COLO829 (cell line): ENCODE data around the gene MNDA.

ENCODE experiments used
- DNase-seq: peaks from one replicate; pipeline ENCODE4 v3.0.0; 2012; ENCODE audit warnings: low spot score

The MNDA gene

DNA sequence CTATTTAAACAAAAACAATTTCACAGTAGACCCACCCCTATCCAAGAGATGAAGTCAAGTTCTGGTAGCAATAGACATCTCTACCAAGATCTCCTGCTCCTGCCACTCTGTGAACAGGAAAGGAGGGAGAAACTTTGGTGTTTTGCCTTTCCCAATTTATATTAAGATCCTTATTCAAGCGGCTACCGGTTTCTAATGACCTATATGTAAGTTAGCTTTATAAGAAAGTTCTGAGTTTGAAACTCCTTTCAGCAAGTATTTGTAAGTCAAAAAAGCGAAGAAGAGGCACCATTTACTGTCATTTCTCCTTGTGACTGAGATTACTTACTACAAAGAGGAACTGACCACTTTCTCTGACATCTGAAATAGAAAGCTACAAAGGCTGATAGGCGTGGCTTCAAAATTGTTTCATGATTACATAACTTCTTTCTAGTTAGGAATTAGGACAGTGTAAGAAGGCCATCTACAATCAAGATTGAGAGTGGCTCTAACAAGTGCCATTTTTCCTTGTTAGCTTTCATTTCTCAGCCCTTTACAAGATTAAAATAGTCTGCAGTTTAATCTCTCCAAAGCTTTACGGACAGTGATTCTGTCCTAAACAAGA is at the start of gene MNDA:
Gene MNDA (plus strand): TSS at position 448 of the 604 bp plus-strand sequence. CDS start 10,803 bp downstream, outside the sequence.
- DNase-seq, result no peak

DNA sequence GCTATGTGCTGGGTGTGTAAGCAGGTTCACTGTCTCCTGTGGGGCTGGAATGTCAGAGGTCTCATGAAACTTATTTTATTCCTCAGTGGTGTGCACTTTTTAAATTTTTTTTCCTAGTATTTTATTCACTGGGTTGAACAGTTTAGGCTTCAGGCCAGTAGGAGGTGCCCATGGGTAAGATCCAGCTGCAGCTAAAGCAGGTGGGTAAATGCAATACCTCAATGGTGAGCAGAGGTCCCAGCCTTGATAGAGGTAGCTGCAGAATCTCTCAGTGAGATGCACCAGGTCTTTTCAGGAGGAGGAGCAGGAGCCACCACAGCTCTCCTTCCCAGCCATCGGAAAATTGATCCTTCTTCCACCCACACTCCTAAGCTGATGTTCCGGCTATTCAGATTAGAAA is 37.5 kb upstream of the MNDA start:
- no peak for DNase-seq

DNA sequence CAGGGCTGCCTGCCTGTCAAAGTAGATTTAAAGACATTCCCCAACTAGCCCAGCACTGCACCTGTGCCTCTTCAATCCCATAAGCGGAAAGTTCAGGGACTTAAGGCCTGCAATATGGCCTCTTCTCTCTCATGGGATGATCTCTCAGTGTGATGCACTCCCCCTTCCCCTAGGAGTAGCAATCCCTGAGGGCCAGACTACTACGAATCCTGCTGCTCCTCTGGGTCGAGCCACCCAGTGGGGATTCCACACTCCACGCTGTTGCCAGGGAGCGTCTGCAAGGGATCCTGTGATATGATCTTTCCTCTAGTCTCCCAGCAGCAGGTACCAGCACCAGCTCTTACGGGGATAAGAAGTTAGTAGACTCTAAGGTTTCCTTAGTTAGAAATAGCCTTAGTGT is 36.9 kb upstream of the MNDA start:
- no peak for DNase-seq

DNA sequence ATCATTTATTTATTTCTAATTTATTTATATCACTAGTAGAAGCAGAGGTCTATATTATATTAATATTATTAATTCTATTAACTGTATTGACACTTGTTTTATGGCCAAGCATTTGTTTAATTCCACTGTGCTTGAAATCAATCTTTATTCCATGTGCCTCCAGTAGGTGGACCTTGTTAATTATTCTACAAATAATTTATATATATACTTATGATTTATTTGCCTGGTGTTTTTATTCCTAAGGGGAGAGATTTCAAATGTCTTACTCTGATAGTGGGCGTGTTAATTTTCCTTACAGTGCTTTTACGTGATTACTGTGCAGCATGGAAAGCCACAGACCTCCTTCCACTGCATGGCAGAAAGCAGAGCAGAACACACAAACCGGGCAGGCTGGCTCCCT is 32.6 kb upstream of the MNDA start:
- no peak for DNase-seq

DNA sequence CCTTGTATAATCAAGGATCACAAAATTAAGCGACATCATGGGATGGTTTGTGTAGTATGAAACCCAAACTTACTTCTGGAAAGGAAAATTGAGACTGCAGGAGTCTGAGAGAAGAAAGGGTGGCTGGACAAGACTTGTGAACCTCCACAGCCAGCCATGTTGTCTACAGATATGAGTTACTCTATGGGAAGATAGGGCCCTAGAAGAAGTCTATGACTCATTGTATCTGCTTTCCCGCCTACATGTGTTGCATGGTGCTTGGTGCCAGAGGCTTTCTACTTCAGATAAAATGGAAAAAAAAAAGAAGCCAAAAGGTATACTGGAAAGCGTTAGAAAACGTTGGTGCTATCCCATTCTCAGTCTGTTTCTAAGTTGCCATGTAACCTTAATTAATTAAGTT is 31.5 kb upstream of the MNDA start:
- no peak for DNase-seq

DNA sequence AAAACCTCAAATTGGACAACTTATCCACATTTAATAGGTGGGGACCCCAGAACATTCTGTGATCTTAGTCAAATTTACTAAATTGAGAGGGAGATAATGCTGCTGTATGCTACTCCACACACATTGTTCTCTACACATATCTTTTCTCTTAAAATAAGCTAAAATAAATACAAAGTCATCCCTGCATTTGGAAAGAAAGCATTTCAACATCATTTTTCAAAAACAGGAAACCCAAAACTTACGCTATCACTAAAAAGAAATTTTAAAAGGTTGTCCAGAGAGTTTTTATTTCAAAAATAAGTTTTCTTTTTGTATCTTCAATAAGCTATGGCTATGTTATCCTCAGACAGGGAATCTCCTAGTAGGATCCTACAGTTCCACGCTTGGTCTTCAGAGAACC is 30.6 kb upstream of the MNDA start:
- no peak for DNase-seq

DNA sequence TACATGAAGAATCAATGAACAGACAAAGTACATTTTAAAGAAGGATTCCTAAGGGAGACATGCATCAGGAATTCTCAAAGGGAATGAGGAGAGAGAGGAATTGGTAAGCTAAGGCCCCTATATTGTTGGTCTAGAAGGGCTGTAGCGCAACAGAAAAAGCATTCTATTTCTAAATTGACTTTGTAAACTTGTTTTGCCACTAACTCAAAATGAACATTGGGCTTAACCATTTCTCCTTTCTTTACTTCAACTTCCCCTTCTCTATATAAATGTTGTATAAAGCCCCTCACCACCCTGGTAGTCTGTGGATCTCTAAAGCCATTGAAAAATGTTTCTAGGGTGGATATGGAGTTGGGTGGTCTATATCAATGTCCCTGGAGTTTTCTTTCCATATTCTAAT is 29.8 kb upstream of the MNDA start:
- no peak for DNase-seq

DNA sequence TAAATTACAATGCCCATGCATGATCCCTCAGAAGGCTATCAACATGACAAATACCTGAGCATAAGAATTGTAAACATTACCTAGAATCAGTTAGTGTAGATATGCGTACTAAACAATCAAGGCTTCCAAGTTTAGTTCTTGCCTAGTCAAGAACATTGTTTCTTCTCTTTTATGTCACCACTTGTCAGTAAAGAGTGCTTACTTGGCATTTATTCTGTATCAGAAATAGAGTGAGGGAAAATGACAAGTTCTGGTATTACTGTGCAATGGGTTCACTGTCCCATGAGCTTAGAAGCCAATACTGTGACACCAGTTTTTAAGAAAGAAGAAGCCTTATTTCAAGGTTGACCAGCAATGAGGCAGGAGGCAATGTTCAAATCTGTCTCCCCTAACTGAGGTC is 27.5 kb upstream of the MNDA start:
- no peak for DNase-seq

DNA sequence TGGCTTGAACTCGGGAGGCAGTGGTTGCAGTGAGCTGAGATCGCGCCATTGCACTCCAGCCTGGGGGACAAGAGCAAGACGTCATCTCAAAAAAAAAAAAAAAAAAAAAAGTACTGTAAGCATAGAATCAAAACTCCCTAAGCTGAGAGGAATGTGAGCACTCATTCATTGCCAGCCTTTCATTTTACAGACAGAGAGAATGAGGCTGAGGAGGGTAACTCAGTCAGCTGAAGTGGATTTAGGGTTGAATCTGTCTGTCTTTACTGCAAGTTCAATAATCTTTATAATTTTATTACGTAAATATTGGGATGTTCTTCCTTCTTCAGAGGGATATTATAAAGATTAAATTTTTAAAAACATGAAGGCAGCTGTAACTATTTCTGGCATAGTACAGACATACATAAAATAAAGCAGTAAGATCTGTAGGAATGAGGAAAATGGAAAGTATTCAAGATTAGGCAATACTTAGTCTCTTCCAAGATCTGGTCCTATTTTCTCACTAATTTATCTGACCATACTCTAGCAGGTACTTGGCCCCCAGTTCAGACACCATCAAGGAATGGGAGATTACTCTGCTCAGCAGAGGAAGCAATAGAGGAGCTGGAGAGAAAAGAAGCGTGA is 24.1 kb upstream of the MNDA start:
- no peak for DNase-seq

DNA sequence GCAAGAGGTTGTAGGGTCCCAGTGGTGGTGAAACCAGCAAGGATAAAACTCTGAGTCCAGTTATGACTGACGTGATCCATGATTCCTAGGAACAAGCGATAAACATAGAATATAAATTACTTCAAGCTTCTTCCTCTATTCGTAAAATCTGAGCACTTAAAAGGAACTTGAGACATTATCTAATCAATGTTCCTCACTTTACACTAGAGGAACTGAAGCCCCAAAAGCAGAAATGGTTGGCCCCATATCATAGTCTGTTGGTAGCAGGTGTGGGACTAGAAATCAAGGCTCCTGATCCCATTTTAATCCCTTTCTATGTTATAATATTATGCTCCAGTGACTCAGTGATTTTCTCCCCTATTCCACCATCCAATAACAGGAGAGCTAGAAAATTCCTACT is 21.9 kb upstream of the MNDA start:
- no peak for DNase-seq

DNA sequence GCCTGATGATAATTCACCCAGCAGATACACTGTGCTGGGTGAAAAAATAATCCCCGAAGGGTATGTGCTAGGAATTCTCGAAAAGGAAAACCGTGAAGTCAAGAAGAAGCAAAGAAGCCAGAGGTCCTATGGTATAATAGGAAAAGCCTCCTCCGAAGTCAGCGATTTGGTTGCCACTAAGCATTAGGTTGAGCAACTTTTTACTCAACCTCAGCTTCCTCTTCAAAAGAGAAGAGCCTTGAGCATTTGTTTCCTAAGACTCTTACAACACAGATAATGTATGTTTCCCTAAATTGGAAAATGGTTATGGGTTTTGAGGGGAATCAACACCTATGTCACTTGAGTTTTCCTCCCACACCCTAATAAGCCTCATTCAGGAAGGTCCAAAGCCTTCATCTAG is 21.3 kb upstream of the MNDA start:
- no peak for DNase-seq

DNA sequence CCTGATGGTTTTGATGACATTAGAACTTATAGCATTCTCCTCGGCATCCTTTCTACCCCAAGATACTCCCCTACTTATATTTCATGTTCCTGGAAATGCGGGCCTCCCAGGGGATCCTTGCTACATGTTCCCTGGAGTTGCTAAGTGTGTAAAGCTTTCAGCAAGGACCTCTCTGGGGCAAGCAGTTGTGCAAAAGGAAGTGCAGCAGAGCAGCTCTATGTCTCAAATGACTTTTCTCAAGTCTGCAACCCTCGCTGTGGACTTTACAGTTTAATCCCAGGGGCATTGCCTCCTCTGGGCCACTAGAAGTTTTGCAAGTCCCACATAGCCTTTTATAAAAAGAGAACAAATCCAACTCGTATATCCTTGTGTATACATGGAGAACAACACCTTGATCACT is 20.8 kb upstream of the MNDA start:
- no peak for DNase-seq

DNA sequence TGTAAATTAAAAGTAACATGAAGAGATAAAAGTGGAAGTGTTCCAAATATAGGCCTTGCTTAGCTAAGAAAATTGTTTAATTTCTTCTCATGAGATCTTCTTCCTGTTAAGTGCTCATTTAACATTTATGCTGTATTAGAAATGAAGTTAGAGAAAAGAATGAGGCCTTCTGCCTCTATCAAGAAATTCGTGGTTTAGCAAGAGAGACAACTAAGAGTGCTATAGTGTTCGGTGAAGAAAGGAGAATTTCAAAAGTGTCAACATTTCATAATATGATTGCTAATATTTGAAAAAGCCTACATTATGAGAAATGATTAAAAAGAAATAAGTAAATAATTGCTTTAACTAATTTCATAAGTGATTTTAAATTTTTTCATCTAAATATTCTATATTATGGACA is 18.8 kb upstream of the MNDA start:
- DNase-seq, result no peak

DNA sequence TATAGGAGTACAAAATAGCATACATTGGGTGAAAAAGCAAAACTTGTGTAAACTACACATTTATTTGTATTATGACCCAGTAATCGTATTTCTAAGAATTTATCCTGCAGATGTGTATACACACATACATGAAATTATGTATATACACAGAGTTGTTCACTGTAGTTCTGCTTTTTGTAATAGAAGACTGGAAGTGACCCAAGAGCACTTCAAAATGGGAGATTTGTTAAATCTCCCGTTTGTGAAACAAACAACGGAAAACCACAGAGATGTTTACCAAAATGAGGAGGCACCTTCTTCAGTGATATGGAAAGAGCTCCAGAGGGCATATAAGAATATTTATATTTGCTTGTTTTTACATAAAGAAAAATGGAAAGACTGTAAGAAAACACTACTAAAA is 18.0 kb upstream of the MNDA start:
- DNase-seq, result no peak

DNA sequence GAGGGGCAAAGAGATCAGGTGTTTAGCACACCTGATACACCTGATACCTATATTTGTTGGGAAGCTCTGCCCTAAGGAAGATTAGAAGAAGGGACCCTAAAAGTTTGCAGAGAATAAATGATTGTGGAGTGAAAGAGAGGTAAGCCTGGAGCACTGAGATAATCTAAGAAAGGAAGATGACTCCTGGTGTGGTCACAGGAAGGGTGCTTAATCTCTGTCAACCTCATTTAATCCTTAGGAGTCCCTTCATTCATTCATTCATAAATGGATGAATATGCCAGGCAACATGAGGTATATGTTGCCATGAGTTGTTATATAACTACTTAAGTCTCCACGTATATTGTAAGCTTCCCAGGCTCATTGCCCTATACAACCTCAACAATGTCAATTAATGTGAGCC is 16.2 kb upstream of the MNDA start:
- DNase-seq, result no peak

DNA sequence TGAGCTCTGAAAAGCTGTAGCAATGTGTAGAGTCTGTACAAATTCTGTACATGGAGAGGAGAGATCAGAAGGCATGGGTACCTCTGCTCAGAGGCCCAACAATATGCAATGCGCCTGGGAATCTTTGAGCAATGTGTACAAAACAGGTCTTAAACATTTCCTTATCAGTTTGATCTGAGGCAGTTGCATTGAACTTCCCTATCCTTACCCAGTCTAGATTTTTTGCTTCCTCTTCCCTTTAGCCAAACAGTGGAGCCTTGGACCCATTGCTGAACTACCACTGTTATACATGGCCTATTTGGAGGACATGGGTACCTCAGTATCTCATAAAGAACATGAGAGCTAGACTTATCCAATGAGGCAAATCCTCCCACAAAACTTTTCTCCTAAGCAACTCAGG is 12.6 kb upstream of the MNDA start:
- DNase-seq, result no peak

DNA sequence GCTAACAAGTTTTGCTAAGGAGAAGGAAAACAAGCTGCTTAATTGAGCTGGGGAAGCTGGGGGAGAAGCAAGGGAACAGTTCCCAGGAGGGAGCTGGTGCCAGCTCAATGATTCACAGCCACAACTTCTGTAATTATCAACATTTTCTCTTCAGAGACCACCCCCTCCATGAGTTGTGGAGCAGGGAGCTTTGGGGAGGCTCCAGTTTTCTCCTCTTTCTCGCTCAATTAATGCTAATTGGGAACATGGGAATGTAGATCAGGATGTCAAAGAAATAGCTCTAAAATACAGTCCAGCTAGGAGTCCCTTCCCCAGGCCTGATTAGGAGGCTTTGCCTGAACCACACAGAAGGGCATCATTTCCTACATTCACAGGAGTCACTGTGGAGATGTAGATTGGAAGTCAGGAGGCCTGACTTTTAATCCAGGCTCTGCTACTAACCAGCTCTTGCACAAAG is 12.1 kb upstream of the MNDA start:
- DNase-seq, result no peak

DNA sequence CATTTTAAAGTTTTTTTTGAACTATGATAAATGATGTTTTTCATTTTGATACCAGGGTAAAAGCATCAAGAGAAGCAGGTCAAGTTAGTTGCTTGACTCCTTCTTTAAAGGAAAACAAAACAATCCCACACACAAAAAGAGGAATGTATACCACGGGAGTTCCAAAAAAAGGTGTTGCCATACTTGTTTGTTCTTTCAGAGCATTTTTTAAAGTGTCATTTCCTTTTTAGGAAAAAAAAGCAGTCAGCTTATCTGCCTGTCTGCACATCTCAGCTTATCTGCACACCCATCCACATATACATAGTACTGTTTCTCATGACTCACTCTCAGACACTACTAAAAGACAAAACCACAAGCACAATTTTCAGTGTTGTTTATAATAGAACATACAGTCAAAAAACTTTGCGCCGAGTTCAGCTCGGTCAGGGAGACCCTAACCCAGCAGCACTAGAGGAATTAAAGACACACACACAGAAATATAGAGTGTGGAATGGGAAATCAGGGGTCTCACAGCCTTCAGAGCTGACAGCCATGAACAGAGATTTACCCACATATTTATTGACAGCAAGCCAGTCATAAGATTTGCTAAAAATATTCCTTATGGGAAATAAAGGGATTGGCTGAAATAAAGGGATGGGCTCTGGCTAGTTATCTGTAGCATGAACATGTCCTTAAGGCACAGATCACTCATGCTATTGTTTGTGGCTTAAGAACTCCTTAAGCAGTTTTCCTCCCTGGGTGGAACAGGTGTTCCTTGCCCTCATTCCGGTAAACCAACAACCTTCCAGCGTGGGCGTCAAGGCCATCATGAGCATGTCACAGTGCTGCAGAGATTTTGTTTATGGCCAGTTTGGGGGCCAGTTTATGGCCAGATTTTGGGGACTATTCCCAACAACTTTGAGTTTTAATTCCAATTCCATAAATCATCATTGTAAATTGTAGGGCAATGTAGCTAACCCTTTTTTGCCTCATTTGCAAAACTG is 11.4 kb upstream of the MNDA start:
- DNase-seq, result no peak

DNA sequence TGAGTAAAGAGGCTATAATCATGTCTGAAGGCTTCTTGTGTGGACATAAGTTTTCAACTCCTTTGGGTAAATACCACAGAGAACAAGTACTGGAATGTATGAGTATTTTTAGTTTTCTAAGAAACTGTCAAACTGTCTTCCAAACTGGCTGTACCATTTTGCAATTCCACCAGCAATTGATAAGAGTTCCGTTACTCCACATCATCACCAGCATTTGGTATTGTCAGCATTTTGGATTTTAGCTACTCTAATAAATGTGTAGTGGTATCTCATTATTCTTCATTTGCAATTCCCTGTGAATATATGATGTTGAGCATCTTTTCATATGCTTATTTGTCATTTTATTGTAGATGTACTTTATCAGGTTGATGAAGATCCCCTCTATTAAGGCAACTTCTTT is 9.4 kb upstream of the MNDA start:
- no peak for DNase-seq

DNA sequence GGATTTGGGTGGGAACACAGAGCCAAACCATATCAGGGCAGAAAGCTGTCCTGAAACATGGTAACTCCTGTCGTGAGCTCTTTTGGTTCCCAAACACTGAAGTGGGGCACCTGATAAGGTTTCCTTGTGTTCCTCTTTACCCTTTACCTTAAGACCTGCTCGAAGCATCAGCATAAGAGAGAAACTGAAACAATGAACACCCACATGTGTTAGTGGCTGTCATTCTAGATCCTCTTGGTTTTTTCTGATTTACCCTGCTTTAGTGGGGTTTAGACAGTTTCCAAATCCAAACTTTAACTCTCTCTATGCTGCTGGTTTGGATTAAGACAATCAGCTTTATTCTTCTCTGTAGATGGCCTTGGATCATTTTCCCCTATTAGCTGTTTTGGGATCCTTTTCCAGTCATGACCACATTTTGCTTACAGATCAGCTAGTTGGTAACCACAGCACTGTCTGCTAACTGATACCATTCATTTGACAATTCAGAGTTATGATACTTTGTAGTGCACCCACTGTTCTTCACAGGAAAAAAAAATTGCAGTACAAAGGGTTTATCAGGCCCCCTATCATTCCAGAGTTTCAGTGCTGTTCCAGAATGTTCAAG is 975 bp upstream of the MNDA start:
- DNase-seq, result no peak

DNA sequence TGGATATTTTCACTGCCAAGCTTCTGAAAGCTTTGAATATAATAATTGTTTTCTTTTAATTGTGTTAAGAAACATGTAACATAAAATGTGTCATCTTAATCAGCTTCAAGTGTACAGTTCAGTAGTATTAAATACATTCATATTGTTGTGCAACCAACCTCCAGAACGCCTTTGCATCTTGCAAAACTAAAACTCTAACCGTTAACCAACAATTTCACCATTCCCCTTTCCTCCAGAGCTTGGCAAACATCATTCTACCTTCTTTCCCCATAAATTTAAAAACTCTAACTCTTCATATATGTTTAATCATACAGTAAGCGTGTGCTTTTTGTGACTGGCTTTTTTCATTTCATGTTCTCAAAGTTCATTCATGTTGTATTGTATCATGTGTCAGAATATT is 2.1 kb downstream of the MNDA start:
- no peak for DNase-seq

DNA sequence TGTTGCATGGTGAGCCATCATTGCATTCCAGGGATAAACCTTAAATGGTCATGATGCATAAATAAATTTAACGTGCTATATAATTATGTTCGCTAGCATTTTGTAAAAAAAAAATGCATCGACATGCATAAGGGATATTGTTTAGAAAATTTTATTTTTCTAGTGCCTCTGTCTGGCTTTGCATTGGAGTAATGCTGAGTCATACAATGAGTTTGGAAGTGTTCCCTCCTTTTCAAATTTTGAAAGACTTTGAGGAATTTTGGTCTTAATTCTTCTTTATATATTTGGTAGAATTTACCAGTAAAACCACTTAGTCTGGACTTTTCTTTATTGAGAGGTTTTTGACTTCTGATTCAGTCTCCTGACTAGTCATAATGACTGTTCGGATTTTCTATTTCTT is 4.9 kb downstream of the MNDA start:
- DNase-seq, result no peak

DNA sequence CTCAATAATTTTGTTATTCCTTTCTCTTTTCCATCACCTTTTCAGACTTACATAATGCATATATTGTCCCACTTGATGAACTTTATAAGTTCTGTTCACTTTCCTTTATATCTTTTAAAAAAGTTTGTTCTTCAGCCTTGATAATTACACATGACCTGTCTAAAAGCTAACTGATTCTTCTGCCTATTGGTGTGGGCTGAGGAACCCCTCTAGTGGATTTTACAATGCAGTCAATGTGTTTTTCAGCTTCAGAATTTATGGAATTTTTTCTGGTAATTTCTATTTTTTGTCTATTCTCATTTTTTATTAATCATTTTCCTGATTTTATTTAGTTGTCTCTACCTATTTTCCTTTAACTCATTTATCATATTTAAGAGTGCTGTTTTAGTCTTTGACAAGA is 7.5 kb downstream of the MNDA start:
- DNase-seq, result no peak
